ENCODE data around the gene EEF1AKMT4. TPM values are rescaled to one million over a fixed set of nuclear protein-coding genes. Genes with fewer than 3 reads are reported as not detected.

The EEF1AKMT4 gene
- total and polyA plus RNA-seq, 4 donors: 2.1 to 13.9 (median 10.8) TPM

- Histone ChIP-seq H3K4me1 (ENCODE audit: control insufficient read depth in 4 of 4, insufficient read depth in 4 of 4, low read length in 3 of 4) (peaks cover 9 to 19% (median 15%) of the 10 kb centered on the region in 4 donors), H3K36me3 (ENCODE audit: control insufficient read depth in 4 of 4, insufficient read depth in 3 of 4, low read depth in 1 of 4, low read length in 3 of 4) (peaks cover 5 to 30% (median 20%) of the 10 kb centered on the region in 4 donors), H3K4me3 (ENCODE audit: low read depth in 1 of 3, low read length in 3 of 3) (no peak overlapping the region), H3K9ac (ENCODE audit: low read depth in 1 of 2, low read length in 2 of 2) (no peak overlapping the region), H3K9me3 (ENCODE audit: control insufficient read depth in 4 of 4, low read length in 3 of 4) (no peaks in the 10 kb centered on the region), H3K27ac (ENCODE audit: low read depth in 1 of 2, low read length in 2 of 2) (no peak overlapping the region), H3K27me3 (ENCODE audit: control insufficient read depth in 4 of 4, insufficient read depth in 4 of 4, low read length in 3 of 4) (no peaks in the 10 kb centered on the region)
- 78% methylated on average over 4 of the region's 4 CpGs for WGBS
- DNase-seq (ENCODE audit: low spot score): no peak
- TF ChIP-seq TAF1 (conservative IDR thresholded peaks at IDR 0.05) (no peak), REST (IDR thresholded peaks at IDR 0.05) (peak; percentile 98), SP1 (IDR thresholded peaks at IDR 0.05) (no peak), MAX (IDR thresholded peaks at IDR 0.05) (no peak), NR2F2 (IDR thresholded peaks at IDR 0.05) (no peak), FOXA2 (IDR thresholded peaks at IDR 0.05) (no peak), RAD21 (IDR thresholded peaks at IDR 0.05) (no peak), YY1 (IDR thresholded peaks at IDR 0.05) (no peak)
Measured at GRCh38 chr3:184240384-184241140, 8.9 kb upstream of the EEF1AKMT4 start.

- Histone ChIP-seq H3K27me3 (ENCODE audit: control insufficient read depth in 4 of 4, insufficient read depth in 4 of 4, low read length in 3 of 4) (no peaks in the 10 kb centered on the region), H3K9me3 (ENCODE audit: control insufficient read depth in 4 of 4, low read length in 3 of 4) (no peaks in the 10 kb centered on the region), H3K4me3 (ENCODE audit: low read depth in 1 of 3, low read length in 3 of 3) (no peak overlapping the region), H3K36me3 (ENCODE audit: control insufficient read depth in 4 of 4, insufficient read depth in 3 of 4, low read depth in 1 of 4, low read length in 3 of 4) (peaks cover 5 to 32% (median 20%) of the 10 kb centered on the region in 4 donors), H3K27ac (ENCODE audit: low read depth in 1 of 2, low read length in 2 of 2) (no peak overlapping the region), H3K9ac (ENCODE audit: low read depth in 1 of 2, low read length in 2 of 2) (no peak overlapping the region), H3K4me1 (ENCODE audit: control insufficient read depth in 4 of 4, insufficient read depth in 4 of 4, low read length in 3 of 4) (peaks cover 9 to 19% (median 15%) of the 10 kb centered on the region in 4 donors)
- 39% methylated on average over 17 of the region's 17 CpGs for WGBS
- no peak for DNase-seq (ENCODE audit: low spot score)
- no peak for TF ChIP-seq TAF1 (conservative IDR thresholded peaks at IDR 0.05)
- no peak for TF ChIP-seq FOXA2 (IDR thresholded peaks at IDR 0.05)
- TF ChIP-seq RXRA (IDR thresholded peaks at IDR 0.05): no peak
- no peak for TF ChIP-seq YY1 (IDR thresholded peaks at IDR 0.05)
- TF ChIP-seq, protein P1, sequence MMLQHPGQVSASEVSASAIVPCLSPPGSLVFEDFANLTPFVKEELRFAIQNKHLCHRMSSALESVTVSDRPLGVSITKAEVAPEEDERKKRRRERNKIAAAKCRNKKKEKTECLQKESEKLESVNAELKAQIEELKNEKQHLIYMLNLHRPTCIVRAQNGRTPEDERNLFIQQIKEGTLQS (IDR thresholded peaks at IDR 0.05): no peak
- no peak for TF ChIP-seq HNF4A (conservative IDR thresholded peaks at IDR 0.05)
- TF ChIP-seq HNF4G (IDR thresholded peaks at IDR 0.05): no peak
Measured at GRCh38 chr3:184241141-184241446, 8.4 kb upstream of the EEF1AKMT4 start.

DNA sequence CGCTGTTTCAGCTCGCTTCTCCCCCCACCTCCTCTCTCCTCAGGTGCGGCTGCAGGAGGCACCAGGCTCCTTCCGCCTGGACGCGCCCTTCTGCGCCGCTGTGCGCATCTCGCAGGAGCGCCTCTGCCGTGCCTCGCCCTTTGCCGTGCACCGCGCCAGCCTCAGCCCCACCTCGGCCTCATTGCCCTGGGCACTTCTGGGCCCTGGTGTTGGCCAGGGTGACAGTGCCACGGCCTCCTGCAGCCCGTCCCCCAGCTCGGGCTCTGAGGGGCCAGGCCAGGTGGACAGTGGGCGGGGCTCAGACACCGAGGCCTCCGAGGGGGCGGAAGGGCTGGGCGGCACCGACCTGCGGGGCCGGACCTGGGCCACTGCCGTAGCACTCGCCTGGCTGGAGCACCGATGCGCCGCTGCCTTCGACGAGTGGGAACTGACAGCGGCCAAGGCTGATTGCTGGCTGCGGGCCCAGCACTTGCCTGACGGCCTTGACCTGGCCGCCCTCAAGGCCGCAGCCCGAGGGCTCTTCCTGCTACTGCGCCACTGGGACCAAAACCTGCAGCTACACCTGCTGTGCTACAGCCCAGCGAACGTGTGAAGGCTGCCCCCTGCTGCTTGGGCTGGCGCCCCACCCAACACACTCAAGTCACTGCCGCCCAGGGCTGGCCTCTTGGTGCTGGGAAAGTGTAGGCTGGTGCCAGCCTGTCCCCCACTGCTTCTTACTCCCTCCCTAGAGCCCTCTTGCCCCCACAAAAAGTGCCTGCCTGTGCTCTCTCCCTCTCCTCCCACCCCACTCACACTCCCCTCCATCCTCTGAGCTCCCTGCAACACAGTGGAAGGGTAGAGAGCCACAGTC lies 7.8 kb upstream of the EEF1AKMT4 start:
- H3K4me3 ChIP-seq (ENCODE audit: low read depth in 1 of 3, low read length in 3 of 3): no peak overlapping the region
- 16% methylated on average over 46 of the region's 46 CpGs for WGBS
- H3K27me3 ChIP-seq (ENCODE audit: control insufficient read depth in 4 of 4, insufficient read depth in 4 of 4, low read length in 3 of 4): no peaks in the 10 kb centered on the region
- no peak overlapping the region for H3K27ac ChIP-seq (ENCODE audit: low read depth in 1 of 2, low read length in 2 of 2)
- no peaks in the 10 kb centered on the region for H3K9me3 ChIP-seq (ENCODE audit: control insufficient read depth in 4 of 4, low read length in 3 of 4)
- peaks cover 5 to 32% (median 20%) of the 10 kb centered on the region in 4 donors for H3K36me3 ChIP-seq (ENCODE audit: control insufficient read depth in 4 of 4, insufficient read depth in 3 of 4, low read depth in 1 of 4, low read length in 3 of 4)
- H3K9ac ChIP-seq (ENCODE audit: low read depth in 1 of 2, low read length in 2 of 2): no peak overlapping the region
- H3K4me1 ChIP-seq (ENCODE audit: control insufficient read depth in 4 of 4, insufficient read depth in 4 of 4, low read length in 3 of 4): peaks cover 9 to 19% (median 15%) of the 10 kb centered on the region in 4 donors
- TF ChIP-seq GABPA (IDR thresholded peaks at IDR 0.05 in 1 of 2, conservative IDR thresholded peaks at IDR 0.05 in 1 of 2): peak in 1 of 2 donors; percentile 63
- TF ChIP-seq CTCF (IDR thresholded peaks at IDR 0.05; ENCODE audit: low read depth, low read length, missing input control): peak; percentile 61
- TF ChIP-seq RXRA (IDR thresholded peaks at IDR 0.05): peak; percentile 79 to 87
- TF ChIP-seq YY1 (IDR thresholded peaks at IDR 0.05): no peak
- no peak for TF ChIP-seq EGR1 (IDR thresholded peaks at IDR 0.05; ENCODE audit: low read depth in 2 of 2)
- peak; percentile 57 for TF ChIP-seq SP1 (IDR thresholded peaks at IDR 0.05)
- peak; percentile 89 for TF ChIP-seq NR2F2 (IDR thresholded peaks at IDR 0.05)
- TF ChIP-seq RAD21 (IDR thresholded peaks at IDR 0.05): peak; percentile 79 to 87
- TF ChIP-seq HNF4A (conservative IDR thresholded peaks at IDR 0.05): peak in 1 of 2 donors; percentile 50
- peak; percentile 60 for DNase-seq (ENCODE audit: low spot score)
